RWPE2 (cell line): ENCODE data around the gene HSP90AA1.

Experiments
- ATAC-seq: fragments of 200-7000 bp; cut with Tn5 transposase; 3 replicates; pipeline ENCODE4 v1.9.1; 2021; ENCODE audit warnings: low read depth
- DNase-seq: peaks from one replicate; pipeline ENCODE4 v3.0.0-alpha.2; 2020; ENCODE audit warnings: low spot score
- H3K27ac ChIP-seq: fragments of 450-650 bp; 2 replicates; pipeline ENCODE4 v1.5.1; 2017; ENCODE audit warnings: mild to moderate bottlenecking; ENCODE audit not compliant: poor library complexity, severe bottlenecking
- H3K27me3 ChIP-seq: fragments of 250-450 bp; sonication (Bioruptor Pico); 2 replicates; pipeline ENCODE4 v1.5.1; 2021; ENCODE audit warnings: mild to moderate bottlenecking, moderate library complexity; ENCODE audit not compliant: insufficient read depth, poor library complexity, severe bottlenecking
- H3K36me3 ChIP-seq: fragments of 250-450 bp; sonication (Bioruptor Pico); 2 replicates; pipeline ENCODE4 v1.5.1; 2020; ENCODE audit warnings: low read depth, mild to moderate bottlenecking, moderate library complexity
- H3K4me1 ChIP-seq: fragments of 250-450 bp; sonication (Bioruptor Pico); 2 replicates; pipeline ENCODE4 v1.5.1; 2021; ENCODE audit warnings: mild to moderate bottlenecking, moderate library complexity; ENCODE audit not compliant: insufficient read depth, poor library complexity, severe bottlenecking
- H3K4me3 ChIP-seq: fragments of 250-450 bp; sonication (Bioruptor Pico); 2 replicates; pipeline ENCODE4 v1.5.1; 2021; ENCODE audit warnings: mild to moderate bottlenecking, moderate library complexity; ENCODE audit not compliant: severe bottlenecking
- H3K9me3 ChIP-seq: fragments of 250-450 bp; sonication (Bioruptor Pico); 2 replicates; pipeline ENCODE4 v1.5.1; 2021; ENCODE audit warnings: mild to moderate bottlenecking, moderate library complexity; ENCODE audit not compliant: severe bottlenecking
- TF ChIP-seq, protein P1 (sequence below): fragments of 450-650 bp; IDR thresholded peaks from one replicate; pipeline ENCODE4 v1.5.1; 2017; ENCODE audit warnings: mild to moderate bottlenecking, moderate library complexity; ENCODE audit not compliant: poor library complexity, severe bottlenecking

The HSP90AA1 gene

DNA sequence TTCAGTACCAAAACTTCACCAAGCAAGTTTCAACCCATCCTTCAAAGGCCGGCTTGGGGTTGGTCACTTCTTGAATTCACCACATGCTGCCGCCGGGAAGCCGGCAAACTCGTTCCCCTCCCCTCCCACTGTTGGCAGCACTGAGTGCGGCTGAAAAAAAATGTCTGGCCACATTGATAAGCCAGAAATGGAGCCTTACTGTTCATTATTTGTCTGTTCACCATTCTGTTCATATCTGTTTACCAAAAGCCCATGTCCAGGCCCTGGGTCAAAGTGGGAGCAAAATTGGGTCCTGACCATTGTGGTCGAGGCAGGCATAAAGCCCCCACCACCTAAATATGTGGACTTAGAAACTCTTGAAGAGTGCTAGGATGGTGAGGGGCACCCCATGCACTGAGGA lies 7.3 kb upstream of the HSP90AA1 start:
- DNase-seq (no peak), ATAC-seq (peak; percentile 27; the same call in 1 of the 3 replicates)

DNA sequence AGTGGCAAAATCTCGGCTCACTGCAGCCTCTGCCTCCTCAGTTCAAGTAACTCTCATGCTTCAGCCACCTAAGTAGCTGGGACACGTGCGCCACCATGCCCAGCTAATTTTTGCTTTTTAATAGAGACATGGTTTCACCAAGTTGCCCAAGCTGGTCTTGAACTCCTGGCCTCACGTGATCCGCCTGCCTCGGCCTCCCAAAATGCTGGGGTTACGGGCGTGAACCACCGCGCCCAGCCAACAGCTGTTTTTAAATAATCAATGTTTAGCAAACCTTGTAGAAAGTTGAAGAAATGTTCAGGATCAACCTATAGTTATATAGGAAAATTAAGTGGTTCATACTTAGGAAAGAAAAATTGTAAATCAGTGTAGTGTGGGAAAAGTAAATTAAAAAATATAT lies 6.0 kb upstream of the HSP90AA1 start:
- no peak overlapping the region for H3K27ac ChIP-seq
- no peaks in the 10 kb centered on the region for H3K36me3 ChIP-seq

More for the DNA sequence above, 7.3 kb upstream of the HSP90AA1 start:
- no peaks in the 10 kb centered on the region for H3K9me3 ChIP-seq
- H3K4me3 ChIP-seq, result no peak overlapping the region
- no peaks in the 10 kb centered on the region for H3K27me3 ChIP-seq
- H3K27ac ChIP-seq, result no peak overlapping the region
- peaks cover 13% of the 10 kb centered on the region for H3K4me1 ChIP-seq
- H3K36me3 ChIP-seq, result no peaks in the 10 kb centered on the region
- TF ChIP-seq, protein P1, sequence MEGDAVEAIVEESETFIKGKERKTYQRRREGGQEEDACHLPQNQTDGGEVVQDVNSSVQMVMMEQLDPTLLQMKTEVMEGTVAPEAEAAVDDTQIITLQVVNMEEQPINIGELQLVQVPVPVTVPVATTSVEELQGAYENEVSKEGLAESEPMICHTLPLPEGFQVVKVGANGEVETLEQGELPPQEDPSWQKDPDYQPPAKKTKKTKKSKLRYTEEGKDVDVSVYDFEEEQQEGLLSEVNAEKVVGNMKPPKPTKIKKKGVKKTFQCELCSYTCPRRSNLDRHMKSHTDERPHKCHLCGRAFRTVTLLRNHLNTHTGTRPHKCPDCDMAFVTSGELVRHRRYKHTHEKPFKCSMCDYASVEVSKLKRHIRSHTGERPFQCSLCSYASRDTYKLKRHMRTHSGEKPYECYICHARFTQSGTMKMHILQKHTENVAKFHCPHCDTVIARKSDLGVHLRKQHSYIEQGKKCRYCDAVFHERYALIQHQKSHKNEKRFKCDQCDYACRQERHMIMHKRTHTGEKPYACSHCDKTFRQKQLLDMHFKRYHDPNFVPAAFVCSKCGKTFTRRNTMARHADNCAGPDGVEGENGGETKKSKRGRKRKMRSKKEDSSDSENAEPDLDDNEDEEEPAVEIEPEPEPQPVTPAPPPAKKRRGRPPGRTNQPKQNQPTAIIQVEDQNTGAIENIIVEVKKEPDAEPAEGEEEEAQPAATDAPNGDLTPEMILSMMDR, result no peak

DNA sequence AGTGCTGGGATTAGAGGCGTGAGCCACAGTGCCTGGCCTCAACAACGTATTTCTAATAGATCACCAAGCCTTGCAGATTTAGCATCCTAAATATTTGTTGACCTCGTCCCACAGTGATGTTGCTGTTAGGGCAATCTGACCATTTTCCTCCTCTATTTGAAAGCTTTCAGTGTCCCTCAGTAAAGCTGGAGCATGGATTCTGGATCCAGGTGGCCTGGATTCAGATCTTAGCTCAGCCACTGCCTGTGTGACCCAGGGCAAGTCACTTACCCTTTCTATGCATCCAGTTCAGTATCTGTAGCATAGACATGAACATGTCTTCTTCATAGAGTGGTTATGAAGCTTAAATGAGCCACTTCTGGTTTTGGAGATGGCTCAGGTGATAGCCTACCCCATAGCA lies 3.9 kb upstream of the HSP90AA1 start:
- DNase-seq (no peak), ATAC-seq (no peak)
- no peaks in the 10 kb centered on the region for H3K9me3 ChIP-seq
- TF ChIP-seq, protein P1, result no peak
- H3K4me3 ChIP-seq, result no peak overlapping the region
- H3K27ac ChIP-seq, result no peak overlapping the region
- no peaks in the 10 kb centered on the region for H3K27me3 ChIP-seq
- peaks cover 6% of the 10 kb centered on the region for H3K36me3 ChIP-seq
- H3K4me1 ChIP-seq, result peaks cover 12% of the 10 kb centered on the region

More for the DNA sequence above, 6.0 kb upstream of the HSP90AA1 start:
- TF ChIP-seq, protein P1, result no peak
- peaks cover 18% of the 10 kb centered on the region for H3K4me1 ChIP-seq
- DNase-seq (no peak), ATAC-seq (no peak)
- H3K27me3 ChIP-seq, result no peaks in the 10 kb centered on the region
- no peak overlapping the region for H3K4me3 ChIP-seq
- no peaks in the 10 kb centered on the region for H3K9me3 ChIP-seq

DNA sequence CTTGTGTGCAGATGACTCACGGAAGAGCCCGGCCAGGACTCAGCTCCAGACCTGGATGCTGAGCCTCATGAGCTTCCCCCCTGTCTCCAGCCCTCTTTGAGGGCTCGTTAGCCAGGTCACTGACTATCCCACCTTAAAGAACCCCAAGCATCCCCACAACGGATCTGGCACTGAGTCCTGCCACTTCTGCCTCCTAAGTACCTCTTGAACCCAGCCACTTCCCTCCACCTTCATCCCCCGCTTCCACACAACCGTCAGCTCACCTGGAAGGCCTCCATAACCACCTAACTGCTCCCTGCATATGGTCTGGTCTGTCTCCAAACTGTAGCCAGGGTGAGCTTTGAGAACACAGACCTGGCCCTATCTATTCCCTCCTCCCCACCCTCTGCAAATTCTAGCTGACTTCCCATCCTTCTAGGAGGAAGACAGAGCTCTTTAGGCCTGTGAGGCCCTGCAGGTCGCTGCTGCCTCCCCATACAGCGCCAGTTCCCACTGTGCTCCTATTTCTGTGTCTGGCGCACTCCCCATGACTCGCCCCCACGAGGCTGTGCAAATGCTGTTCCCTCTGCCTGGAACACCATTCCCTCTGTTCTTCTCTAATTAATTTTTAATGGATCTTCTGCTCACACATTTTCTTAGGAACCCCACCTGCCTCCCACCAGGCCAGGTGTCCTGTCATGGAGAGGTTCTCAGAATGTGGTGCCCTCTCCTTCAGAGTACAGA lies 2.9 kb upstream of the HSP90AA1 start:
- Histone ChIP-seq H3K36me3 (peaks cover 15% of the 10 kb centered on the region), H3K9me3 (no peaks in the 10 kb centered on the region), H3K4me1 (peaks cover 16% of the 10 kb centered on the region), H3K4me3 (no peak overlapping the region), H3K27ac (no peak overlapping the region), H3K27me3 (no peaks in the 10 kb centered on the region)
- no peak for DNase-seq
- ATAC-seq, result no peak
- TF ChIP-seq, protein P1, result no peak

DNA sequence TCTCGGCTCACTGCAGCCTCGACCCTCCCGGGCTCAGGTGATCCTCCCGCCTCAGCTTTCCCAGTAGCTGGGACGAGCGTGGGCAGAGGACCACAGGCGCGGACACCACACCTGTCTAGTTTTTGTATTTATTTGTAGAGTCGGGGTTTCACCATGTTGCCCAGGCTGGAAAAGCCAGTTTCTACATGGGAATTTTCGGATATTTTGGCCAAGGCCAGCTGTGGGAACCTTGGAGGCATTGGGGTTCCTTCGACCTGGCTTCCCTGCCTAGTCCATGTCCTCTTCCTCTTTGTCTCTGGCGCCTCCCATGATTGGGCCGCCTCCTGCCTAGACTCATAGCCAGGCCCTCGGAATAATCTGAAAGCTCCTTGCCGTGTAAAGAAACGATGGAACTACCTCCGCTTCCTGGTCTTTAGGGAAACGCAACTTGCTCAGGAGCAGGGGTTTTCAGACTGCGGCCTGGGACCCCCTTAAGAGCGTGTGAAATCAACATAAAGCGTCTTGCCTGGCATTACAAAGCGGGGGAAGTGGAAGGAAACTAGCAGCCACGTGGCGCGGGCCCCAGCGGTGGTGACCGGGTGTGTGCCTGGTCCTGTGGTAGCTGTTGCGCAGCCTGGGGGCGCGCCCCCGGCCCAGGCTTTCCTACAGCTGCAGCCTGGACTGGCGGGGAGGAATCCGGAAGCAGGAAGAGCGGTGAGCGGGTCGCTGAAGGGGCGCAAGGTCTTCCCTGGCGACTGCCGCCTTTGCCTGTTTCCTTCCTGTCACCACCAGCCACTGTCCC lies 1.4 kb upstream of the HSP90AA1 start:
- Histone ChIP-seq H3K27ac (peak overlapping the region; percentile 82), H3K27me3 (no peaks in the 10 kb centered on the region), H3K36me3 (peaks cover 31% of the 10 kb centered on the region), H3K4me3 (peak overlapping the region; percentile 54), H3K9me3 (no peaks in the 10 kb centered on the region), H3K4me1 (peaks cover 24% of the 10 kb centered on the region)
- ATAC-seq (peak; percentile 13; the same call in 1 of the 3 replicates), DNase-seq (no peak)
- TF ChIP-seq, protein P1, result no peak
